Measurements from ENCODE around the gene REG4.
"Not testable (repeated sequence)": the region's sequence is repeated elsewhere in the genome, so short reads cannot be mapped to it uniquely, and the experiment has no call there.

Gene REG4

GRCh38 chr1:119790451-119791198, 20.6 kb downstream of the REG4 start:
- no peak overlapping the region for H3K4me3 ChIP-seq (ENCODE audit: low read depth, low read length)
- no peak for DNase-seq (ENCODE audit: low read depth)
- TF ChIP-seq, protein P1, sequence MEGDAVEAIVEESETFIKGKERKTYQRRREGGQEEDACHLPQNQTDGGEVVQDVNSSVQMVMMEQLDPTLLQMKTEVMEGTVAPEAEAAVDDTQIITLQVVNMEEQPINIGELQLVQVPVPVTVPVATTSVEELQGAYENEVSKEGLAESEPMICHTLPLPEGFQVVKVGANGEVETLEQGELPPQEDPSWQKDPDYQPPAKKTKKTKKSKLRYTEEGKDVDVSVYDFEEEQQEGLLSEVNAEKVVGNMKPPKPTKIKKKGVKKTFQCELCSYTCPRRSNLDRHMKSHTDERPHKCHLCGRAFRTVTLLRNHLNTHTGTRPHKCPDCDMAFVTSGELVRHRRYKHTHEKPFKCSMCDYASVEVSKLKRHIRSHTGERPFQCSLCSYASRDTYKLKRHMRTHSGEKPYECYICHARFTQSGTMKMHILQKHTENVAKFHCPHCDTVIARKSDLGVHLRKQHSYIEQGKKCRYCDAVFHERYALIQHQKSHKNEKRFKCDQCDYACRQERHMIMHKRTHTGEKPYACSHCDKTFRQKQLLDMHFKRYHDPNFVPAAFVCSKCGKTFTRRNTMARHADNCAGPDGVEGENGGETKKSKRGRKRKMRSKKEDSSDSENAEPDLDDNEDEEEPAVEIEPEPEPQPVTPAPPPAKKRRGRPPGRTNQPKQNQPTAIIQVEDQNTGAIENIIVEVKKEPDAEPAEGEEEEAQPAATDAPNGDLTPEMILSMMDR (IDR thresholded peaks at IDR 0.05; ENCODE audit: insufficient read depth, low read depth, low read length, missing control alignments): no peak

GRCh38 chr1:119787776-119788175, 23.5 kb downstream of the REG4 start:
- TF ChIP-seq, protein P1 (IDR thresholded peaks at IDR 0.05; ENCODE audit: insufficient read depth, low read depth, low read length, missing control alignments): no peak
- no peak overlapping the region for H3K4me3 ChIP-seq (ENCODE audit: low read depth, low read length)
- DNase-seq (ENCODE audit: low read depth): no peak

DNA sequence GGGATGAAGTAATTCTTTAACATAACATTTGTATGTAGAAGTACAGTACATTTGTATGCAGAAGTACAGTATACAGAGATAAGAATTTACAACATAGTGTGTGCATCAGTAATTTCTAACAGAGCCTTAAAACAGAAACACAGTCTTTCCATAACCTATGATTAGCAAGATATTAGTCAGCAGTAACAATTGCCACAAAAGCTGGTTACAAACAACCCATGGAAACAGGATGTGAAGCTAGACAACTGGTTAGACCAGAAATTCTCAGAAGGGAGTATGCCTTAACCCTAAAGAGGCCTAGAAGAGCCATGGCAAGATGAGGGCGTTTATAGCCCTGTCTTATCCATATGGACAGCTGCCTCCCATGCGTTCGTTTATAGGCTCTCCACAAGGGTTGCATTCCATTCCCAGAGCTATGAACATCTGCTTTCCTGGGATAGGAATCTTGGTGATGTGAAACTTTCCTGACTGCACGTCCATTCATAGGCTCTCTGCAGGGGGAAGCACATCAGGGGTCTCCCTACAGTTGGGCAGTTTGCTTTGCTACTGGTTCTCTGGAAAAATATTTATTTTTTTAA, 24.7 kb downstream of the REG4 start:
- DNase-seq (ENCODE audit: low read depth): peak; percentile 34
- H3K4me3 ChIP-seq (ENCODE audit: low read depth, low read length): not testable (repeated sequence)

DNA sequence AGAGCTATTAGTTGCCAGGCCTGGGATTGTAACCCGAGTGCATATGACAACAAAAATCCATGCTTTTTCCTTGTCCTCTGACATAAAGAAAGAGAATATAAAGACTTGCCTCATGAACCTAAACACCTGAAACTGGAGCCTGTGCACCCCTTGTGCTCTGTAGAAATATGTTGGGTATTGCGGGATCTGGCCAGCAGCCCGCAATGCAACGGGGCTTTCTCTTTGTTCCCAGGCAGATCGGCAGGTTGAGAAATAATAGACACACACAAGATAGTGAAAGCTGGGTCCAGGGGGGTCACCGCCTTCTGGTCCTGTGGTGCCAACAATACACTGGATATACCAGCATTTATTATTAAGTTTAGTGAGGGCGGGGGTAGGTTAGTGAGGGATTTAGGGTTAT, 25.2 kb downstream of the REG4 start:
- not testable (repeated sequence) for DNase-seq (ENCODE audit: low read depth); H3K4me3 ChIP-seq (ENCODE audit: low read depth, low read length)

DNA sequence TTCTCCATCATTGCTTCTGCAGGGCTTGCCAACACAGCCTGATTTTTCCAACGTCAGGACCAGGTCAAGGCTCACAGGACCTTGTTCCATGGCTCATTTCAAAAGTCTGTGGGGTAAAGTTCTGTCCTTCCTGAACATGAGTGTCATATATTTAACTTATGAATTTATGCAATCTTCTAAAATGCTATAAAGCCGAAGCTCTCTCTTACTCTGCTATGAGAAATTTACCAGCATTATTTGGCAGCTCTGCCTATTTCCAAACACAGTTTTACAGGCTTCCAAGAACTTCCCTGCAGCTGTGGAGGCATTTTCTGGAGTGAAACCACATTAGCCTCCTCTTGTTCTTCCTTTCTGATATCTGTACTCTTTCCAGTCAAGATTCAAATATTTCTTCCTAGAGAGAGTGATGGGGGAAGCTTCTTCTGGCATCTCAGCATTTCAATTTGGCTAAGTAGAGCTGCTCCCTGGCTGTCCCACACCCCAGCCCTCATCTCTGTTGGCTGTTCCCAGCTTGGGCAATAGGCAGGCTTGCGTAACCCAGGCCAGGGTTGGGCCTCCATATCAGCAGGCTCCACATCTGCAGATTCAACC, 27.0 kb downstream of the REG4 start:
- TF ChIP-seq, protein P1 (IDR thresholded peaks at IDR 0.05; ENCODE audit: insufficient read depth, low read depth, low read length, missing control alignments): no peak
- DNase-seq (ENCODE audit: low read depth): no peak
- H3K4me3 ChIP-seq (ENCODE audit: low read depth, low read length): no peak overlapping the region

DNA sequence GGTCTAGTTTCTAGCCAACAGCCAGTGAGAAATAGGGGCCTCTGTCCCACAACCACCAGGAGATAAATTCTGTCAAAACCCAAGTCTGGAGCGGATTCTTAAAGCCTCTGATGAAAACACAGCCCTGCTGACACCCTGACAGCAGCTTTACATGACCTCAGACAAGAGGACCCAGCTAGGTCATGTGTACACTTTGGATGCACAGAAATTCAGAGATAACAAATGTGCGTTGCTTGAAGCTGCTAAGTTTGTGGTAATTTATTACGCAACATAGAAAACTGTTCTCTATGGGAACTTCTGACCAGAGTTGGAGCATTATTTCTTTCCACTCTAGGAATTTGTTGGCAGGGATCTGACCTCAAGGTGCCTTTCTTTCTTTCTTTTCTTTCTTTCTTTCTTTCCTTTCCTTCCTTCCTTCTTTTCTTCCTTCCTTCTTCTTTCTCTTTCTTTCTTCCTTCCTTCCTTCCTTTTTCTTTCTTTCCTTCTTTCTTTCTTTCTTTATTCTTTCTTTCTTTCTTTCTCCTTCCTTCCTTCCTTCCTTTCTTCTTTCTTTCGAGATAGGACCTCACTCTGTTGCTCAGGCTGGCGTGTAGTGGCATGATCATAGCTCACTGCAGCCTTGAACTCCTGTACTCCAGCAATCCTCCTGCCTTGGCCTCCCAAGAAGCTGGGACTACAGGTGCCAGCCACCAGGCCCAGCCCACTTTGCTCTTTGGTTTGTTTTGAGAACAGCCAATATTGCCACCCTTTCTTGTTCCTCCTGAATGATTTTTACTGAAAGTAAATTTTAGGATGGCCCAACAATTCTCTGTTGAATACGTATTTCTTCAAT, 27.7 kb downstream of the REG4 start:
- DNase-seq (ENCODE audit: low read depth): no peak
- TF ChIP-seq, protein P1 (IDR thresholded peaks at IDR 0.05; ENCODE audit: insufficient read depth, low read depth, low read length, missing control alignments): no peak
- H3K4me3 ChIP-seq (ENCODE audit: low read depth, low read length): no peak overlapping the region

GRCh38 chr1:119782631-119783325, 28.5 kb downstream of the REG4 start:
- TF ChIP-seq, protein P1 (IDR thresholded peaks at IDR 0.05; ENCODE audit: insufficient read depth, low read depth, low read length, missing control alignments): no peak
- no peak overlapping the region for H3K4me3 ChIP-seq (ENCODE audit: low read depth, low read length)
- no peak for DNase-seq (ENCODE audit: low read depth)

Measured in GM12865 (cell line).